Measurements from ENCODE around the gene ADARB2.

The ADARB2 gene

DNA sequence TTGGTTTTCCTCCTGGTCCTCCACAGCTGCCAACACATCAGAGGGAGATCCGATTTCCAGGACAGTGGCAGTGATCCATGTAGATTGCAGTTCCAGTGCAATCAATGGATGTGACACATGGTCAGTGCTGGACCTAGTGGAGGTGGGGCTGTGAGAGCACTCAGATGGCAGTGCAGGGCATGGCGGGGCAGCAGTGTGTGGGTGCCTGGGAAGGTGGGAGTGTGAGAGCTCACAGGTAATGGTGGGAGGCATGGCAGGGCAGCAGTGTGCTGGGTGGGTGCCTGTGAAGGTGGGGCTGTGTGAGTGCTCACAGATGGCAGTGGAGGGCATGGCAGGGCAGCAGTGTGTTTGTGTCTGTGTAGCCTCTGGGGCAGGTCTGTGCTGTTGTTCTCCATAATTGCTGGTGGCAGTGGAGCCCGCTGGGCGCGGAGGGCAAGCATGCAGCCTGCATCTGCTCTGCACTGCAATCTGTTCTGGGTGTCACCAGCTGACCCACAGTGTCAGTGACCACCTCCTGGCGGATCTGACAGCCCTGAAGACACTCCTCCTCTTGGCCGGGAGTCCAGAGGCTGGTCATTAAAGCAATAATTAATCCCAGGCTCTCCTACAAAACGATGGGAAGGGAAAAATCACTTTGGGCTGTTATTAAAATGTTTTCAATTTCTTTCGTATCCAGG, 8.6 kb upstream of the ADARB2 start:
- TF ChIP-seq TEAD4 (IDR thresholded peaks at IDR 0.05) (no peak), TAF1 (IDR thresholded peaks at IDR 0.05; ENCODE audit: low read depth) (no peak), RAD21 (IDR thresholded peaks at IDR 0.05; ENCODE audit: low read depth) (no peak), CEBPB (IDR thresholded peaks at IDR 0.05) (no peak), TCF12 (IDR thresholded peaks at IDR 0.05; ENCODE audit: low read depth) (no peak), ZBTB7A (IDR thresholded peaks at IDR 0.05; ENCODE audit: low read depth) (no peak), FOXM1 (IDR thresholded peaks at IDR 0.05; ENCODE audit: borderline replicate concordance, low read depth) (no peak)
- TF ChIP-seq, protein P1, sequence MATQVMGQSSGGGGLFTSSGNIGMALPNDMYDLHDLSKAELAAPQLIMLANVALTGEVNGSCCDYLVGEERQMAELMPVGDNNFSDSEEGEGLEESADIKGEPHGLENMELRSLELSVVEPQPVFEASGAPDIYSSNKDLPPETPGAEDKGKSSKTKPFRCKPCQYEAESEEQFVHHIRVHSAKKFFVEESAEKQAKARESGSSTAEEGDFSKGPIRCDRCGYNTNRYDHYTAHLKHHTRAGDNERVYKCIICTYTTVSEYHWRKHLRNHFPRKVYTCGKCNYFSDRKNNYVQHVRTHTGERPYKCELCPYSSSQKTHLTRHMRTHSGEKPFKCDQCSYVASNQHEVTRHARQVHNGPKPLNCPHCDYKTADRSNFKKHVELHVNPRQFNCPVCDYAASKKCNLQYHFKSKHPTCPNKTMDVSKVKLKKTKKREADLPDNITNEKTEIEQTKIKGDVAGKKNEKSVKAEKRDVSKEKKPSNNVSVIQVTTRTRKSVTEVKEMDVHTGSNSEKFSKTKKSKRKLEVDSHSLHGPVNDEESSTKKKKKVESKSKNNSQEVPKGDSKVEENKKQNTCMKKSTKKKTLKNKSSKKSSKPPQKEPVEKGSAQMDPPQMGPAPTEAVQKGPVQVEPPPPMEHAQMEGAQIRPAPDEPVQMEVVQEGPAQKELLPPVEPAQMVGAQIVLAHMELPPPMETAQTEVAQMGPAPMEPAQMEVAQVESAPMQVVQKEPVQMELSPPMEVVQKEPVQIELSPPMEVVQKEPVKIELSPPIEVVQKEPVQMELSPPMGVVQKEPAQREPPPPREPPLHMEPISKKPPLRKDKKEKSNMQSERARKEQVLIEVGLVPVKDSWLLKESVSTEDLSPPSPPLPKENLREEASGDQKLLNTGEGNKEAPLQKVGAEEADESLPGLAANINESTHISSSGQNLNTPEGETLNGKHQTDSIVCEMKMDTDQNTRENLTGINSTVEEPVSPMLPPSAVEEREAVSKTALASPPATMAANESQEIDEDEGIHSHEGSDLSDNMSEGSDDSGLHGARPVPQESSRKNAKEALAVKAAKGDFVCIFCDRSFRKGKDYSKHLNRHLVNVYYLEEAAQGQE (IDR thresholded peaks at IDR 0.05; ENCODE audit: low read depth), result no peak
- TF ChIP-seq, protein P2, sequence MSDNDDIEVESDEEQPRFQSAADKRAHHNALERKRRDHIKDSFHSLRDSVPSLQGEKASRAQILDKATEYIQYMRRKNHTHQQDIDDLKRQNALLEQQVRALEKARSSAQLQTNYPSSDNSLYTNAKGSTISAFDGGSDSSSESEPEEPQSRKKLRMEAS (IDR thresholded peaks at IDR 0.05), result no peak

GRCh38 chr10:1744524-1744923, 7.2 kb upstream of the ADARB2 start:
- TF ChIP-seq, protein P1 (IDR thresholded peaks at IDR 0.05; ENCODE audit: low read depth), result no peak
- TF ChIP-seq ZBTB7A (IDR thresholded peaks at IDR 0.05; ENCODE audit: low read depth), result no peak
- TF ChIP-seq TAF1 (IDR thresholded peaks at IDR 0.05; ENCODE audit: low read depth), result no peak
- TF ChIP-seq RAD21 (IDR thresholded peaks at IDR 0.05; ENCODE audit: low read depth), result no peak
- no peak for TF ChIP-seq FOXM1 (IDR thresholded peaks at IDR 0.05; ENCODE audit: borderline replicate concordance, low read depth)
- TF ChIP-seq, protein P2 (IDR thresholded peaks at IDR 0.05), result no peak
- no peak for TF ChIP-seq NFIC (IDR thresholded peaks at IDR 0.05)
- TF ChIP-seq YY1 (IDR thresholded peaks at IDR 0.05; ENCODE audit: low read depth), result no peak
- no peak for TF ChIP-seq EGR1 (IDR thresholded peaks at IDR 0.05)
- TF ChIP-seq TCF12 (IDR thresholded peaks at IDR 0.05; ENCODE audit: low read depth), result no peak
- TF ChIP-seq CREB1 (IDR thresholded peaks at IDR 0.05; ENCODE audit: low read depth), result no peak
- TF ChIP-seq, protein P3, sequence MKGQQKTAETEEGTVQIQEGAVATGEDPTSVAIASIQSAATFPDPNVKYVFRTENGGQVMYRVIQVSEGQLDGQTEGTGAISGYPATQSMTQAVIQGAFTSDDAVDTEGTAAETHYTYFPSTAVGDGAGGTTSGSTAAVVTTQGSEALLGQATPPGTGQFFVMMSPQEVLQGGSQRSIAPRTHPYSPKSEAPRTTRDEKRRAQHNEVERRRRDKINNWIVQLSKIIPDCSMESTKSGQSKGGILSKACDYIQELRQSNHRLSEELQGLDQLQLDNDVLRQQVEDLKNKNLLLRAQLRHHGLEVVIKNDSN (IDR thresholded peaks at IDR 0.05), result no peak
- TF ChIP-seq CEBPB (IDR thresholded peaks at IDR 0.05), result no peak
- TF ChIP-seq TEAD4 (IDR thresholded peaks at IDR 0.05), result no peak
- no peak for TF ChIP-seq EP300 (IDR thresholded peaks at IDR 0.05; ENCODE audit: borderline replicate concordance)

- no peak for TF ChIP-seq FOXM1 (IDR thresholded peaks at IDR 0.05; ENCODE audit: borderline replicate concordance, low read depth)
- TF ChIP-seq, protein P3 (IDR thresholded peaks at IDR 0.05), result no peak
These were observed 5.8 kb upstream of the ADARB2 start for GRCh38 chr10:1743141-1743540.

GRCh38 chr10:1741450-1741849, 4.1 kb upstream of the ADARB2 start:
- TF ChIP-seq, protein P1 (IDR thresholded peaks at IDR 0.05; ENCODE audit: low read depth), result no peak
- TF ChIP-seq, protein P2 (IDR thresholded peaks at IDR 0.05), result no peak
- TF ChIP-seq CEBPB (IDR thresholded peaks at IDR 0.05), result no peak
- TF ChIP-seq FOXM1 (IDR thresholded peaks at IDR 0.05; ENCODE audit: borderline replicate concordance, low read depth), result no peak
- no peak for TF ChIP-seq TEAD4 (IDR thresholded peaks at IDR 0.05)
- no peak for TF ChIP-seq ZBTB7A (IDR thresholded peaks at IDR 0.05; ENCODE audit: low read depth)
- TF ChIP-seq CREB1 (IDR thresholded peaks at IDR 0.05; ENCODE audit: low read depth), result no peak
- TF ChIP-seq EGR1 (IDR thresholded peaks at IDR 0.05), result no peak
- TF ChIP-seq YY1 (IDR thresholded peaks at IDR 0.05; ENCODE audit: low read depth), result no peak

Measured in Ishikawa (cell line).